HG03095 (cell line): ENCODE data around the gene FOSL2.

Source experiments
- ATAC-seq: cut with Tn5 transposase; IDR thresholded peaks from one replicate; pipeline ENCODE4 v1.9.1; 2021; ENCODE audit warnings: moderate library complexity; ENCODE audit not compliant: unreplicated experiment

Gene FOSL2

DNA sequence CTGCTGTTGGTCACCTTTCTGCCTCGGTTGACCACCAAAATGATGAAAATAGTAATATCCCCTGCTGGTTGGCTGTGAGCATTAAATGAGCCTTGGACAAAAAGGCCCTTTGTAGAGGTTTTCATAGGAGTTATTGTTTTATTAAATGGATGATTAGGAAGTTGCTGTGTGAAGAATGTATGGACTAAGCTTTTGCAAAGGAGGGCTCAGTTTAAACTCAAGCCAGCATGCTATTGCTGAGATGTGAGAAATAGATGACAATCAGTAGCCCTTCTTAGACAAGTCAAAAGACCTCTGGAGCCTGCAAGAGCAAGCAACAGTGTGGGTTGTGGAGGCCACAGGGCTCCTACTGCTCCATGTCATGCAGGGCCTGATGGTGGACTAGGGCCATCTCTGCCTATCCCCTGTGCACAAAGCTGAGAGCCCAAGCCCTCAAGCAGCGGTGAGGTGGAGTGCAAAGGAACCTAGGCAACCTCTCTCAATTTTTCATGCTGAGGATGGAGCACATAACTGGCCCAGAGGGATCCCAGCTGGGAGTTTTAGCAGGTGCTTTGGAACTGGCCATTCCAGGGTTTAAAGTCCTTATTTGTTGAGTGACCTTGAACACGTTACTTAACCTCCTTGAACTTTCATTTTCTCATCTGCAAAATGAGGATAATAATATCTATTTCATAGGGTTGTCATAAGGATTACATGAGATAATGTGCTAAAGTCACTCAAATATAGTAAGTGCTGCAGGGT lies 37.1 kb downstream of the FOSL2 start:
- ATAC-seq: no peak

DNA sequence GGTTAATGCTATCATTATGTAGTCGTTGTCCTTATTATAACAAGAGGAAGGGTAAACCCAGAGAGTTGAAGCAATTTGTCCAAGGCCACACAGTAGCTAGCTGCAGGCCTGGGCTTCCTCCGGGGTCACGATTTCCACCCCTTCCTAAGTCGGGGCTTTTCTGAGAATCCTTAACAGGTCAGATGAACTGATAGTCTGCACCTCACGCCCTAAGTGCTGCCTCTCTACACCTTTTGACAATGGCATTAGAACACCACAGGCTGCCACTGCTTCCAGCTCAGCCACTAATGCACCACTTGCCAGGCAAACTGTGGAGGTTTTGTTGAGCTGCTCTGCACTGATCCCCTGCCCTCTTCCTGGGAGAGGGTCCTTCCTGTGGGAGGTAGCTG lies 37.7 kb downstream of the FOSL2 start:
- no peak for ATAC-seq

DNA sequence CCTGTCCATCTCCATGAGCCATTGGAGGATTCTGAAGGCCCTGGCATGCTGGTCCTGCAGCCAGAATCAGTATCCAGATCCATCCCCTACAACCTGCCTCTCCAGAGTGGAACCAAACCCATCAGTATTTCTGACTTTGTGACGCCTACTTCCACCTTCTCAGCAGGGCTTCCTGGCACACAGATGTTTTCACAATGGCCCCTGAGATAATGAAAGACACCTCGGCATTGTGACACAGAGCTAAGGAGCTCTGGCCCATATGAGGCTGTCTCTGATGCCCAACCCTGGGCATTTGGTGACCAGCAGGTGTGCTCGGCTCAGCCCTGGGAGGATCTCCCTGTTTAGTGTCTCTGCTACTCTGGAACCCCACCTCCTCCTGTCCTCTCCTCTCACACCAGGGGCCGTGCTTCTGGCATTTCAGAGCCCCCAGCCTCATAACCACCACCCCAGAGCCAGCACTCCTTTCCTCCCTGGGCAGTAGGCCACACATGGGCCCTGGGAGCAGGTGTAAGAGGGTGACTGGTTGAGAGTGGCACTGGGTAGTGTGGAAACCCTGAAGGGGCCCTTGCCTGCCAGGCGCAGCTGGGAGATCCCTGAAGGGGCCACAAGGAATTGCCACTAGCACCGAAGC lies 38.2 kb downstream of the FOSL2 start:
- ATAC-seq: no peak

DNA sequence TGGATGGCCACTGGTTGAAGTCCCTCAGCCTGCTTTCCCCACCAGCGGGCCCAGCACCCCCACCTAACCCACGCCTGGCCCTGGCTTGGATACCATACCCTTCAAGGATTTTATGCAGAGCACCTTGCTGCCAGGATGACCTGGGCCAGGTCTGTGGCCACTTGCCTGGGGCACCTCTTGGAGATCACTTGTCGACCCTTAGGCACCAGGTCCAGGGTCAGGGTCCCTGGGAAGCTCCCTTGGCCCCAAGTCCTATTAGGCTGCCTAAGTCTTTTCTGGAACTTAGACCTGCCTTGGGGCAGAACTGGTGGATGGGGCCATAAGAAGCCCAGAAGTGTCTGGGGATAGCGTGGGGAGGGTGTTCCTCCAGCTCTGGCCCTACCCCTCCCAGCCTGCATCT lies 39.1 kb downstream of the FOSL2 start:
- ATAC-seq: no peak

DNA sequence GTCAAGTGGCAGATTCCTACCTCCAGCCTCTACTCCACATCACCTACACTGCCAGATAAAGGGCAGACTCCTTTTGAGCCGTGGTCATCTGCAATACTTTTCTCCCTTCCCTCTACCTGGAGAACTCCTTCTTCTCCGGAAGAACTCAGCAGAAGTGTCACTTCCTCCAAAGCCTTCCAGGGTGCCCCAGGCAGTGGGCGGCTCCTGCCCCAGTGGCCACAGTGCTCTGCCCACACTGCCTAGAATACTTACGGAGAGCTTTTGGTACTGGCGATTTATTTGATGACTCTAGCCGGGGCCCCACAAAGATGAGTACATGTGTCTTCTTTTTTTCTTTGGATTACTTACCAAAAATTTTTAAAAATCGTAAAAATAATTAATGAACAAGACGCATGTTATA lies 39.7 kb downstream of the FOSL2 start:
- ATAC-seq: no peak

DNA sequence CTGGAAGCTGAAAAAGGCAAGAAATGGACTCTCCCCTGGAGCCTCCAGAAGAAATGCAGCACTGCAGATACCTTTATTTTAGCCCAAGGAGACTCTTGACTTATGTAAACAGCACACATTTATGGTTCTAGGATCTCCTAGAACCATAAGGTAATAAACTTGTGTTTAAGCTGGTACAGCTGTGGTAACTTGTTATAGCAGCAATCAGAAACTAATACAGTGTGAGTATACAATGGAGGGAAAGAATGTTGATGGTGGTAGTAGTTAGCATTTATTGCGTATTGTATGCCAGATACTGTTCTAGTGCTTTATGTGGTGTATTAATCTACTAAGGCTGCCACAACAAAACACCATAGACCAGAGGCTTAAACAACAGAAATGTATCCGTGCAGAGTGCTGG lies 40.6 kb downstream of the FOSL2 start:
- no peak for ATAC-seq

DNA sequence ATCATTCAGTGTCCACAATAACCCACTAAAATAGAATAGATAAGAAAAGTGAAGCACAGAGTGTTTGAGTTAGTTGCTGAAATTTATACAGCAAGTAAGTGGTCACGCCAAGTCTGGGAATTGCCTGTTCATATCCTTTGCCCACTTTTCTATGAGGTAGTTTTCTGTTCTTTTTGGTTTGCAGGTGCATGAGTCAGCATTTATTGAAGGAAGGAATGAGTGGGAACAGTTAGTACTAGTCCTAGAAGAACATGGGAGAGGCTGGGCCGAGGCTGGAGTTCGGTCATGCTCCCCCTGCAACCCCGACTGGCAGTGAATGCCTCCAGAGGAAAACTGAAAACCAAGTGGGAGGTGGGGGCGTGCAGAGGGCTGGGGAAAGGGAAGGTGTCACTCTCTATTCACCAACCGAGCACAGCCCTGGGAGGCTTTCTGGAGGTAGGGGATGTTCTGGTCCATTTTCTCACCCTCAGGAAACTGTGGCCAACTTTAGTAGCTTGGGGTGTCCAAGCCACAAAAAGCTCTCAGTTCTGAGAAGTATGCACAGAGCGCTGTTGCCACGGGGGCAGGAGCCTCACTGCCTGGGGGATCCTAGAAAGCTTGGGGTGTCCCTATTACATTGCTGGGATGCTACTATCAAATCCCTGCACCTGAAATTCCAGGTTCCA lies 41.4 kb downstream of the FOSL2 start:
- ATAC-seq: no peak

DNA sequence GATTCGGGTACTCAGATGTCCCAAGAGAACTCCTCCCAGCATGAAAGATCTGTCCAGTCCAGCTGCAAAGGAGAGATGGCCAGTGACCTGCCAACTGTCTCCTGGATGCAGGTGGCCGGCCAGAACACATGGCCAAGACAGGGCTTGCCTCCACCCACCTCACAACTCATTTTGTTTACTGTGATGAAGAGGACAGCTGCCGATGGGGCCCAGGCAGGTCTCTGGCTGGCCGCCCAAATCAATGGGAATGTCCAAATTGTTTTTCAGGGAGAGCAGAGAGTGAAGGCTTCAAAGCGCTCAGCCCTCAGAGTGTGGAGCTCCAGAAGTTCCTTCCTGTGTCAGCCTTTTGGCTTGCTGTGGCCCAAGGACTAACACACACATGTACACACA lies 41.9 kb downstream of the FOSL2 start:
- no peak for ATAC-seq

DNA sequence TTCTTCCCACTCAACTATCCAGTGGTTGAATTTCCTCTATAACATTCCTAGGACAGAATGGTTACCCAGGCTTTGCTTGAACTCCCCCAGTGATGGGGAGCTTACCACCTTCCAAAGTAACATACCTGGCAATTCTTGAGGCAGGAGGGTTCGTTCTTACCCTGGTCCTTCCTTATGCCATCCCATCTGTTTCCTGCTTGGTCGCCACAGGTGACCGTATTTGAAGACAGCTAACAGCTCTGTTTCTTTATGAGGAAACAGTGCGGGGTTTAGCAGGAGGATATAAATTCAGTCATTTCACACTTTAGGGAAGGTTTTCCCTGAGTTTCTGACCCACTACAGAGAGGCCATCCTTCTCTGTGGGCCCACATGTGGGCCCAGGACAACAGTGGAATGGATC lies 42.6 kb downstream of the FOSL2 start:
- ATAC-seq: no peak

DNA sequence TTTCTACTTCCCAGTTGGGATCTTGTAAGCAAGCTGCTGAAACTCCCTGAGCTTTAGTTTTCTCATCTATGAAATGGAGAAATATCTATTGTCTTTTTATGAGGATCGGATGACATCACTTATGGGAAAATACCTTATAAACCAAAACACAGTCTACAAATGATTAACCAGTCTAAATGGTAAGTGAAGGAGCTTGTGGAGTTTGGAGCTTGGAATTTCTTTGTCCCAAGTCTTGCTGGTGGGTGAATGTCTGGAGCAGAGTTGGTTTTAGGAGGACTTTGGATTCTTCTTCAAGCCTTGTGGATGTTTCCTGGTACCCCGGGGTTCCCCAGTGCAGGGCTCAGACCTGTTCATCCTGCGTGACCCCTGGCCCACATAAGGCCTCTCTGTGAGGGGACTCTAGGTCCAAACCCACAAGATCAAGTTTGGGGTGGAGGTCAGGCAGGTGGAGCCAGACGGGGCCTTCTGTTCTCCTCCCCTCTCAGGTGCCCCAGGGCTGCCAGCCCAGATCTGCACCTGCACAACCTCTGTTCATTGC lies 43.2 kb downstream of the FOSL2 start:
- no peak for ATAC-seq

DNA sequence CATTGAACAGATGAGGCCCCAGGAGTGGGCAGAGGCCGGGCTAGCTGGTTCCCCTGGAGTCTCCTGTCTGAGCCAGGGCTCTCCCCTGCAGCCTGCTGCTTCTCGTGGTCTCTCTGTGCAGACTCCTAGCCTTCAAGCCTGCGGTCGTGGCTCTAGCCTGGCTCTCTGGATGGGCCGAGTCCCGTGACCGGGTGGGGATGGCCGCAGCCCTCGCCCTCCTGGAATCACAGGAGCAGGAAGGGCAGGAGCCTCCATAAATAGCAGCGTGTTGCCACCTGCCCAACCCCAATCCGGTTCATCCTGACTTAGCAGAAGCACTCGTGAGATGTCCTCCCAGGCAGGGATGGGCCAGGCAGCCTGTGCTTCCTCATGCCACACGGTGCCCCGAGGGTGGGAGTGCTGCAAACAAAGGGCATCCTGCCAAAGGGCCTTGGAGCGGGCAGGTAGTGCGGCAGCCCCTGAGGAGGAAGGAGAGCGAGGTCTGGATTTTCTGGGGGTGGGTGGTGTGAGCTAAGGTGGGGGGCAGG lies 43.9 kb downstream of the FOSL2 start:
- ATAC-seq: no peak

DNA sequence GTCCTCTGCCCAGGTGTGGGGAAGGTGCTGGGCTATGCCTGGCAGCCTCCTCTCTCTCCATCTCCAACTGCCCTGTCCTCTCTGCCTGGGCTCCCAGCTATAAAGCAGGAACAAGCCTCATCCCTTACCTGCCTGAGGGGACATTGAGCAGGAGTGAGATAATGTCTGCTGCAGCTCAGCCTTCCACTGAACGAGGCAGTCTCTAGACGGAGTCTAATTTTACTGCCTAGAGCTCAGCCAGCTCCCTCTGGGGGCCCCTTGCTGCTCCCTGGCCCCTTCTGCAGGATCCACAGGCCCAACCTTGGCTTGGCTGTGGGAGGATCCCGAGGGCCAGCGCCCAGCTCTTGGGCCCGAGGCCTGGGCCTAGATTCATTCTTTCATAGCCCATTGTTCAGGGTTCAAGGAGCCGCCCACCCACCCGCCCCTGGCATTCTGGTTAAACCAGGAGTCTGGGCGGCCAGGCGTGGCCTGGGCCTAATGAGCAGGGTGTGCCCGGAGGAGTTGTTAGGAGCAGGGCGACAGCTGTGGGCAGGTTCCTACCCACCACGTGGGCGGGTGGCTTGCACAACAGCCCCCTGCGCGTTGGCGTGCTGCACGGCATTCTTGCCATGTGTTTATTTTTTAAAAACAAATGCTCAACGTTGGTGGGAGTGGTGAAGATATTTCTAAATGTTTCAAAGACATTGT lies 44.6 kb downstream of the FOSL2 start:
- no peak for ATAC-seq

DNA sequence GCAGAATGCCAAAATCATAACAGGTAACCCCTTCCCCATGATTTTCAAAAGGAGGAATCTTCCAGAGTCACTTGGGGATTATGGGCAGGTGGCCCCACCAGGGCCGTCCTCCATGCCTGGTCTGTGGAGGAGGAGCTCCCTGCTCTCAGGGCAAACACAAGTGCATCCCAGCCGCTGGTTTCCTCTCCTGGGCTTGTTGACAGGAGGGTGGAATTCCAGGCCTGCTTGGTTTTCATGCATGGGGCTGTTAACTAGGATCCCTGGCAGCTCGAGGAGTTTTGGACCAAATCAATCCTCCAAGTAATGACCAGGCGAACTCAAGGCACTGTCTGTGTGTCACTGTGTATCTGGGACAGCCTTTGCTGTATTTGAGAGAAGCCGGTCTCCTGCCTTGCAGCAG lies 45.3 kb downstream of the FOSL2 start:
- ATAC-seq: no peak

DNA sequence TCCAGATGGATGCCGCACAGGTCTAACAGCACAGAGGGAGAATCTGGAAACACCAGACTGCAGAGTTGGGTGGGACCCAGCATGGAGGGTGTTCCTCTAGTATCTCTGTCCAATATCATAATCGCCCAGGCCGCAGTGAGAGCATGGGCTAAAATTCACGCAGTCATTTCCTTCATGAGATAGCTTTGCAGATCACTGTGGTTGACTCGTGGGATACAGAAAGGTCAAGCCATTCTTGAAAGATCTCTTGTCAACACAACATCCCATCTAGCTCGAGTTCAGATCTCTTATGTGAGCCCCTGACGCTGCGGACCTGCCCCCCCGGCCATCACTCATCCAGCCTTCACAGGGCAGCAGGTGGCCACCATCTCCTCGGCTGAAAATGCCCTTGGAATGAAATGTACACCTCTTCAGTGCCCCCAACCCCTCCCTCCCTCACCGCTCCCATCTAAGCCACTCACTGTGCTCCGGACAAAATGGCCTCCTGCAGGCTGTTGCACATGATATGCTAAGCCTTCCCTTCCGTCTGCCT lies 45.9 kb downstream of the FOSL2 start:
- no peak for ATAC-seq

DNA sequence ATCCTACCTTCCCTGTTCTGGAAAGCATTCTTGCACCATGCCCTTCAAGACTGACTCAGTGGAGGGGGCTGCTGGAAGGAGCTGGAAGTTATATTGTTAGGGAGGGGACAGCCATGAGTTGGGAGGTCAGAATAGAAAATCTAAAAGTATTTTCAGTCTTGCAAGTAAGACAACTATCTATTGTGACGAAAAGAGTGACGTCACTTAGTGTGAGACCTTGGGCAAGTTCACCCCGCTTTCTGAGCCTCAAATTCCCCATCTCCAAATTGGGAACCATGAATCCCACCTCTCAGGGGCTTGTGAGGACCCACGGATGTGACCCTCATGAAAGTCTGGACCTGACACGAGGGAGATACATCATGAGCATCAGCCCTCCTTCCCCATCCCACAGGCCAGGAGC lies 46.5 kb downstream of the FOSL2 start:
- no peak for ATAC-seq

DNA sequence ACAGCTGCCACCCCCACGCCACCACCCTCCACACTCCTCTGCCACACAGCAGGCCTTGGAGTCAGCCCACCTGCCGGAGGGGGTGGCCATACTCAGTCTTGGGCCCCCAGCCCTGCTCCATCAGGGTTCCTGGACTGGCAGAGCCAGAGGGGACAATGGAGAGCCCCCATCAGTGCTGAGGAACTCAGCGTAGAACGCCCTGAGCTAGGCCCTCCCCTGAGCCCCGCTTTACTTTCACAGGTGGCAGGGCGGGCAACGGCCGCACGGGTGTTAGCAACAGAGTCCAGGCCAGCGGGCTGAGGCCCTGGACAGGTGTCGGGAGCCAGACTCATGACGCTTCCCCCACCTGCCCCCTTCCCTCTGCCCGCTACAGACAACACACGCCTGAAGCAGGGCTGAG lies 47.1 kb downstream of the FOSL2 start:
- ATAC-seq: no peak

DNA sequence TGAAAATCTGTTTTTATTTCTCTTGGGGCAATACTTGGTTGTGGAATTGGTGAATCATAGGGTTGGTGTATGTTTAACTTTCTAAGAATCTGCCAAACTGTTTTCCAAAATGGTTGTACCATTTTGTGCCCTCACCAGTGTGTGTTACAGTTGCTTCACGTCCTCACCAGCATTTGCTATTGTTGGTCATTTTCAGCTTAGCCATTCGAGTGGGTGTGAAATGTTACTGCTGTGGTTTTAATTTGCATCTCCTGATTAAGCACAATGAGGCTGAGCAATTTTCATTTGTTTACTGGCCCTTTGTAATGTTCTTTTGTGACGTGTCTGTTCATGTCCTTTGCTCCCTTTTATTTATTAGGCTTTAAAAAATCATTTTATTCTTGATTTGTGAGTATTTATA lies 49.7 kb downstream of the FOSL2 start:
- no peak for ATAC-seq

DNA sequence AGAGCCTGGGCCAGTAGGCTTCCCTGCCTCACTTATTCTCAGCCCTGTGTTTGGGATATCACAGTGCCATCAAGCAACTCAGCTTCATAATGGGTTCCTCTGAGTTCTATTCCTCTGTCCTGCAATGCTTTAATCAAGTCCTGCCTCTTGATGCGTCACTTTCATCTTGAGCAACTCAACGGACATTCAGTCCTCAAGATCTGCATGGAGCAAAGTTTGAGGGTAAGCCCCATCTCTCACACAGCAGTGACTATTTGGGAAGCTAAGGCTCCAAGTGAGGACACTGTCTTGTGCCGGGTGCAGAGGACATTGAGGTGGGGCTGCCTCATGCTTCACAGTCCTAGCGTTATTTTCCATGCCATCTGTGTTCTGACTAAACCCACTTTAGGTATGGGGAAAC lies 52.3 kb downstream of the FOSL2 start:
- no peak for ATAC-seq

DNA sequence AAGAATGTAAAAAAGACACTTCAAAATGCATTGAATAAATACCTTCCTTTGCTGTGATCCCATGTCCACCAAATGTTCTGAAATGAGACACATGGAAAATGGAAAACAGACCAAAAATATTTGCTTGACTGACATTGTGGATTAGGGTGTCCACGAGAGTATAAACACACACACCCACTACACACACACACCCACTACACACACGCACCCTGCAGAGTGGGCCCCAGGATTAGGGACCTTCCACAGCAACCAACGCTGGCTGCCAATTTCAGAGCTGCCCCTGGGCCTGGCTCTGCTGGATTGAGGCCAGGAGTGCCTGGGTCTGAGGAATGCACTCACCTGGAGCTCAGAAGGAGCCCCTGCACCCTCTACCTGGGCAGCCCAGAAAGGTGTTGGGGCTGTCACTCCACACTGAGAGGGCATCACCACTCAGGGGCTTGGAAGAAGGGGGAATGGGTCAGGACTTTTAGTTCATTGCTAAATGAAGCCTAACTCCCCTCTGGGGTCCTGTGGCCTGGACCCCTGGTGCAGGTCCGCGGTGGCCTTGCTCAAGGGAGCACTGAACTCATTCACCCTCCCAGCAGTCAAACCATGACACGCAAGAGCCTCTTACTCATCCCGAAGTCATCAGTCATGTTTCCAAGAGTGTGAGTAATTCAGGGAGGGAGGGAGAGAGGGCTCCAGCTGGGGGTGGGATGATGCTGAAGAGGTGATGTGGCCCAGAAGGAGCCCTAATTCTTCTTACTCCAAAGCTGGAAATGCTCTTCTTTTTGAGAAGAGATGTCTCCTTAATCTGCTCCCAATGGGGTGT lies 53.0 kb downstream of the FOSL2 start:
- ATAC-seq: no peak

DNA sequence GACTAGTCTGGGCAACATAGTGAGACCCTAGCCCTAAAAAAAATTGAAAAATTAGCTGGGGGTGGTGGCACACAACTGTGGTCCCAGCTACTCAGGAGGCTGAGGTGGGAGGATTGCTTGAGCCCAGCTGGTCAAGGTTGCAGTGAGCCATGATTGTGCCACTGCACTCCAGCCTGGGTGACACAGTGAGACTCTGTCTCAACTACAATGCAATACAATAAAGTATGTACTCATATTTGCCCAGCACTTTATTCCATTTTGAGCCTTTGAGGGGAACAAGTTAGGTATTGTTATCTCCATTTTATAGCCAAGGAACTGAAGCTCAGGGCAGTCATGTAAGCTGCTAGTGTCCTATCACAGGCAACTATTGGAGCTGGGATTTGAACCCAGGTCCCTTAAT lies 53.9 kb downstream of the FOSL2 start:
- ATAC-seq: no peak
